Superior temporal gyrus (tissue), 1 donor: ENCODE data around the gene CREBL2.
"Not testable (repeated sequence)": the region's sequence is repeated elsewhere in the genome, so short reads cannot be mapped to it uniquely, and the experiment has no call there.

ENCODE experiments used
- DNase-seq: peaks from one replicate; pipeline ENCODE4 v3.0.0-alpha.2; 2016; ENCODE audit errors: extremely low spot score

CREBL2 gene

GRCh38 chr12:12598864-12599263 is 12.8 kb upstream of the CREBL2 start:
- no peak for DNase-seq

GRCh38 chr12:12599750-12600643 is 11.7 kb upstream of the CREBL2 start:
- DNase-seq = no peak

- DNase-seq = no peak
Measured at GRCh38 chr12:12600659-12601058, 11.0 kb upstream of the CREBL2 start.

DNA sequence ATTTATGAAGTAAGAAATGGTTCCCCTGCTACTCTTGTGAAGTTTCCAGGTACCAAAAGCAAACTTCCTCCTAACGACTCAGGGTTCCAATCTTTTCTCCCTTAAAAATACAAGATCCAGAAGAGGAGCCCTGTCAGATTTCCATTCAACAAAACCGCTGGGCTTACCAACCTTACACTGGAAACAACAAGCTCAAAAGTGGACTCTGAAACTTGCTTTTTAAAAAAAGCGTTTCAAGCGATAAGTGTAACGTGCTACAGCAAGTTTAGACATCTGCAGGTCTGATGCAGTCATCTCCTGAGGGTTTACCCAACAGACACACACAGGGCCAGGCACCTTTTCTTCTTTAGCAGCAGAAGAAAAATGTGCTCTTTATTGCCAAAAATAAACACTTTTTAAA is 6.9 kb upstream of the CREBL2 start:
- no peak for DNase-seq

DNA sequence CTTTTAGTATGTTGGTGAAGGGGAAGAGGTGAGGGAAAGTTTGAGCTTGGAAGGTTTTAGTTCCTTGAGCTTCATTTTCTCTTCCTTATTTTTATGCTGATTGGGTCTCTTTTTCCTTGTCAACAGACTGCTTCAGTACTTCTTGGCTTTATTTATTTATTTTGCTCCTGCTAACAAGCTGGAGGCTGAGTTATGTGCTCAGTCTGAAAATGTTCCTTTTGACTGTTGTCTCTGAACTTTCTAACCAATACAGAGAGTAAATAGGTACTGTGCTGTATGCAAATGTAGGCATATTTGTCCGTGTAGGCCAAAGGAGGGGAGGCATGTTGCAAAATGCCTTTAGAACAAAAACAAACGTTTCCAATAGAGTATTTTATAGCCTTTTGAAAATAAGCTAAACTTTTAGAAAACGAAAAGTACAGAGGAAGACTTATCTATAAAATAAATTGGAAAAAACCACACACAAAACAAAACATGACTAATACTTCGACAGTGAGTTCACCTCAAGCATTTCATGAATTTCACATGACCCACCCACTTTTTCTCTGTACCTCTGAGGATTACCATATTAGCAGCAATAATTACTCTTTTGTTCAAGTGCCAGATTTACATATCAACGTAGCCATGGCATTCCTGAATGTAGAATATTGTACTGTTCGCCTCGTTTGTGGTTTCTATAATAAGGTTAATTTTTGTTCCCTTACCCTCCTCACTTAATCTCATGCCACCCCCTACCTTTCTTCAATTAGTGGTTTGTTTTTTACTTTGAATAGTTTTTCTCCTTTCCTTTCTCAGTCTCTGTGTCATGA is 4.7 kb upstream of the CREBL2 start:
- no peak for DNase-seq

- no peak for DNase-seq
Measured at GRCh38 chr12:12608557-12608957, 3.1 kb upstream of the CREBL2 start.

GRCh38 chr12:12609692-12610091 is 2.0 kb upstream of the CREBL2 start:
- no peak for DNase-seq

GRCh38 chr12:12610711-12611110 is 965 bp upstream of the CREBL2 start:
- DNase-seq = no peak

DNA sequence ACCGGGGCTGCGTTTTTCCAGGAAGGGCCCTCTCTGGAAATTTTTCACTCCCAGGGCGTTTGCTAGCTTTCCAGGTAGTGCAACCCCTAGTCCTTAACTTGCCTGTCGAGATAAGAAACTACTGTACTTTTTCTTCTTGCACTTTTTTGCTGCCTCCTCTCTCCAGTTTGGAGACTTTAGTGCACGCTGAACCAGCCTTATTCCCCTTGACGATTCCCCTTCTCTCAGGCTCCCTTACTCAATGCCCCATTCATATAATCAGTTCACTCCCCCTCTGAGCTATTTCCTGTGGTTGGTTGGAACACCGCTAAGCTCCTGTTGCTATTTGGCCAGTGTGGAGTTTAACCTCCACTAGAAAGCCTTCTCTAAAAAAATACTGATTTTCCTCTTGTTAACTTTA is 682 bp downstream of the CREBL2 start:
- DNase-seq = peak; percentile 78

DNA sequence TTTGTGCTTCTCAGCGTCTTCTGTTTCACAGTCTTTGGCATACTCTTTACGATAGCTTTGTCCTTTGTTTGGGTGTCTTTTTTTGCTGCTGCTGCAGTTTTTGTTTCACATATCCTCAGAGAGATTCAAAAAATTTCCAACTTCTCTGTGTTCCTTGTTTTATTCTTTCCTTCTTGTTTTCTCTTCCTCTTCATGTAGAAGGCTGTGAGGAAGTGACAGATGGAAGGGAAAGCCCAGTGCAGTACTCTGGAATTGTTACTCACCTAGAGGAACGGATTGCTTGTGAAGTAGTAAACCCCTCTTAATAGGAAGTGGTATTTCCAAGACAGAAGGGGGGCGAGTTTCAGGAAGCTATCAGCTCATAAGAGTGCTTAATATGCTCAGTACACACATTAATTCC is 1.7 kb downstream of the CREBL2 start:
- DNase-seq = peak; percentile 54

- no peak for DNase-seq
Measured at GRCh38 chr12:12614342-12614741, 2.7 kb downstream of the CREBL2 start.

GRCh38 chr12:12616512-12617310 is 5.0 kb downstream of the CREBL2 start:
- peak; percentile 73 for DNase-seq

GRCh38 chr12:12618064-12618463 is 6.4 kb downstream of the CREBL2 start:
- DNase-seq = not testable (repeated sequence)

DNA sequence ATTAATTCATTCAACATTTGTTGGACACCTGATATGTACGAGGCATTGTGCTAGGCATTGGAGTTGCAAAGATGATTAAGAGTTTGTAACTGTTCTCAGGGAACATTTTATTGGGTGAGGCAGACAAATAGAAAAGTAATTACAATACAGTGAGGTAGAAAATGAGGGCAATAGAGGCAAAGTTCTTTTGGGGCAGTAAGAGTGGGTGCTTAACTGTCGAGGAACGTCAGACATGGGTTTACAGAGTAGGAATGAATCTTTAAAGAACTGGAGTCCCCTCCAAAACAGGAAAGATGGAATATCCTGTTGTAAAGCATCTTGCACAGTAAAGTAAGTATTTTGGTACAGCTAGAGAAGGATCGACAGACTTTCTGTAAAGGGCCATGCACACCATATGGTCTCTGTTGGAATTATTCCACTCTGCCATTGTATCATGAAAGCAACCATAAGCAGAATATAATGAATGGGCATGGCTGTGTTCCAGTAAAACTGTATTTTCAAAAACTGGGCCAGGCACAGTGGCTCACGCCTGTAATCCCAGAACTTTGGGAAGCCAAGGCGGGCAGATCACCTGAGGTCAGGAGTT is 9.1 kb downstream of the CREBL2 start:
- no peak for DNase-seq

GRCh38 chr12:12622418-12622817 is 10.7 kb downstream of the CREBL2 start:
- DNase-seq = no peak

DNA sequence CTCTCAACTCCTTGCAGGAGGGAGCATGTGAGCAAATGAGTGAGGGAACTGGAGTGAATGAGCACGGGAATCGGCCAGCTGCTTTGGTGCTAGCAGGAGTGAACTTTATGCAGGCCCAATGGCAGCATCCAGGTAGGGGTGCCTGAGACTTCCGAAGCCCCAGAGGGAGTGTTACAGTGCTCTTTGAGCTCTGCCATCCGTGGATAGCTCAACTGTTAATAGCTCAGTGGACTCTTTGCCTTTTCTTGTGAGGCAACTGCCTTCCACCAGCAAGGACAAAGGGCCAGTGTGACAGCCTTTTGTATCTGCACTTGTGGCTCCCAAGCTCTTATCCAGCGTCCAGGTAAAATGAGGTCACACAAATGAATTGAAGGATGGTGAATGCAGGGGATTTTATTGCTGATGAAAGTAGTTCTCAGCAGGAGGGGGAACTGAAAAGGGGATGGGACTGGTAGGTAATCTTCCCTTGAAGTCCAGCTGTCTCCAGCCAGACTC is 12.9 kb downstream of the CREBL2 start:
- DNase-seq = no peak

DNA sequence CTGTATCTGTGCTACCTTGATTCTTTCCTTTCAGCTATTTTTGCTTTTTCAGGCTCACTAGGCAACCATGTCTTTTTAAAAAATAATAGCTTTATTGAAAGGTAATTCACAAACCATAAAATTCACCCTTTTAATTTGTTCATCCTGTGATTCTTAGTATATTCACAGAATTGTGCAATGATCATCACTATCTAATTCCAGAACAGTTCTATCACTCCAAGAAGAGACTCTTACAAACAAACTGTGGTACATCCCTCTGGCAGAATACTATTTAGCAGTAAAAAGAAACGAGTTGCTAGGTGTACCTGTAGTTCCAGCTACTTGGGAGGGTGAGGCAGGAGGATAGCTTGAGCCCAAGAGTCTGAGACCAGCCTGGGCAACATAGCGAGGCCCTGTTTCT is 14.8 kb downstream of the CREBL2 start:
- no peak for DNase-seq

- no peak for DNase-seq
Measured at GRCh38 chr12:12627308-12627827, 15.7 kb downstream of the CREBL2 start.

DNA sequence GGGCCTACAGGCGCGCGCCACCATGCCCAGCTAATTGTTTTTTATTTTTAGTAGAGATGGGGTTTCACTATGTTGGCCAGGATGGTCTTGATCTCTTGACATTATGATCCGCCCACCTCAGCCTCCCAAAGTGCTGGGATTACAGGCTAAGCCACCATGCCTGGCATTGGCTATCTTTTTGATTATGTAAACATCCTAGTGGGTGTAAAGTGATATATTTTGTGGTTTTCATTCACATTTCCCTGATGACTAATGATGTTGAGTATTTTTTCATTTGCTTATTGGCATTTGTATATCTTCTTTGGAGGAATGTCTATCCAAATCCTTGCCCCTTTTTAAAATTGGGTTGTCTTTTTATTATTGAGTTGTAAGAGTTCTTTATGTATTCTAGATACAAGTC is 16.3 kb downstream of the CREBL2 start:
- DNase-seq = no peak

GRCh38 chr12:12630850-12631249 is 19.2 kb downstream of the CREBL2 start:
- no peak for DNase-seq

- no peak for DNase-seq
Measured at GRCh38 chr12:12635651-12636050, 24.0 kb downstream of the CREBL2 start.
